Stimulated activated CD8-positive, alpha-beta memory T cell treated with anti-CD3 and anti-CD28 coated beads, Interleukin-2, amount 100 ng/mL, for 48 hours (primary cell): ENCODE data around the gene ZNF326.

Source experiments
- DNase-seq, 2 donors: peaks; one replicate each; pipeline ENCODE4 v3.0.0-alpha.2; 2020; ENCODE audit warnings: low read depth in 2 of 2

The ZNF326 gene

GRCh38 chr1:90074137-90074536, 79.2 kb downstream of the ZNF326 start:
- DNase-seq = no peak

DNA sequence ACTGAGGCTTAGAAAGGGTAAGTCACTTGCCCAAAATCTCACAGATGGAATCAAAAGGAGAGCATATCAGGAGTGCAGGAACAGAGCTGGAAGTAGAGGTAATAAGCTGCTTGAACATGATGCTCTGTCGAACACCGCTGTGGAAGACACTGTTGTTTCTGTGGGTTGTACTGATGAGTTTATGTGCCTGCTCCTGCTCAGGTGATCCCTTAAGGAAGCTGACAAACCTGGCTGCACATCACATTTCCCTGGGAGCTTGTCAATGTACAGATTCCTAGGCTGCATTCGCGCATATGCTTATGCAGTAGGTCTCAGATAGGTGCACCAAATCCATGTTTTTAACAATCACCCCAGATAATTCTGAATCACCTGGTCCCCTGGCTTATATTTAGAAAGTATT, 79.7 kb downstream of the ZNF326 start:
- DNase-seq = no peak

DNA sequence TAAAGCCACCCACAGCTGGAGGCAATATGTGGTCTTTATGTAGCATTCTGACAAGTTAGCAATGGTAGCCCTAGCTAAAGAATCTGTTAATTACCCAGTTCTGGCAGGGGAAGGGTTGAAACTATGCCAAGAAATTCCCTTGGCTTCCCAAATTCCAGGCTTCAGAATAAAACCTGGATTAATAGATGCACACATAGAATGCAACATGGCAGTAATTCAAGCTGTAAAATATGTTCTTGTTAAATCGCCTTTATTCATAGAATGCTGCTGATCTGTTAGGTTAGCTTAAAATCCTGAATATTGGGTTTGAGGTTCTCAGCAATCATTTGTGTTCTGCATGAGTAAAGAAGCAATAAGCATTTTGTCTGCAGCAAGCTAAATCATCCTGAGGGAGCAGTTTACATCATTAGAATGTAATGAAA, 80.1 kb downstream of the ZNF326 start:
- no peak for DNase-seq

DNA sequence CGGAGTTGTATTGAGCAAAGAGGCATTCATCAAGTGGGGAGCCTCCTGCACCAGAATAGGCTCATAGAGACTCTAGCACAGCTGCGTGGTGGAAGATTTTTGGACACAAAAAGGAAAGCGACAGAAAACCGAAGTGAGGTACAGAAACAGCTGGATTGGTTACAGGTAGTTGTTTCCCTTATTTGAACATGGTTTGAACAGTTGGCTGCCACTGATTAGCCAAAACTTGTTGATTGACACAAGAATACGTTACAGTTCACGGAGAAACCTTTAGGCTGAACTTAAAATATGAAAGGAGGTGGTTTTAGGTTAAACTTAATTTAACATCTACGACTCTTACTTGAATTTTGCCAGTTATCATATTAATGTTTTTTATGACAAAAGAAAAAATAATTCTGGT, 89.1 kb downstream of the ZNF326 start:
- DNase-seq = no peak
